DOHH2 (cell line): Measurements from ENCODE around the gene ROPN1B.

Experiments
- H3F3A ChIP-seq: fragments of 200-600 bp; sonication (generic), shearing (Covaris generic); 2 replicates; pipeline ENCODE4 v1.6.0; 2016; ENCODE audit warnings: antibody characterized with exemption, mild to moderate bottlenecking; ENCODE audit not compliant: control insufficient read depth, insufficient read depth
- H3K27ac ChIP-seq: fragments of 200-600 bp; sonication (generic); 2 replicates; pipeline ENCODE4 v1.5.1; 2014; ENCODE audit warnings: low read depth, mild to moderate bottlenecking, low read length, moderate library complexity
- H3K27me3 ChIP-seq: fragments of 200-600 bp; sonication (generic); 2 replicates; pipeline ENCODE4 v1.6.1; 2014; ENCODE audit warnings: mild to moderate bottlenecking, low read length, mixed read lengths; ENCODE audit not compliant: control insufficient read depth
- H3K36me3 ChIP-seq: fragments of 200-600 bp; sonication (generic); 2 replicates; pipeline ENCODE4 v1.6.1; 2014; ENCODE audit warnings: mild to moderate bottlenecking, low read length, moderate library complexity, mixed read lengths; ENCODE audit not compliant: control insufficient read depth
- H3K4me1 ChIP-seq: fragments of 200-600 bp; sonication (generic); 2 replicates; pipeline ENCODE4 v1.6.1; 2014; ENCODE audit warnings: mild to moderate bottlenecking, low read length, mixed read lengths; ENCODE audit not compliant: control insufficient read depth
- H3K4me2 ChIP-seq: fragments of 200-600 bp; sonication (generic); 2 replicates; pipeline ENCODE4 v1.6.0; 2014; ENCODE audit warnings: mild to moderate bottlenecking, low read length, moderate library complexity
- H3K4me3 ChIP-seq: fragments of 200-600 bp; sonication (generic); 2 replicates; pipeline ENCODE4 v1.5.1; 2014; ENCODE audit warnings: mild to moderate bottlenecking, low read length, mixed read lengths
- H3K79me2 ChIP-seq: fragments of 200-600 bp; sonication (generic); 2 replicates; pipeline ENCODE4 v1.6.1; 2014; ENCODE audit warnings: mild to moderate bottlenecking, low read length, mixed read lengths; ENCODE audit not compliant: control insufficient read depth
- H3K9me2 ChIP-seq: fragments of 200-600 bp; sonication (generic); replicated peaks from 2 replicates; pipeline ENCODE4 v1.6.1; 2014; ENCODE audit warnings: mild to moderate bottlenecking, low read length, mixed read lengths; ENCODE audit not compliant: control insufficient read depth
- H3K9me3 ChIP-seq: fragments of 200-600 bp; sonication (generic); 2 replicates; pipeline ENCODE4 v1.6.1; 2014; ENCODE audit warnings: antibody characterized with exemption, low read length, mixed read lengths; ENCODE audit not compliant: control insufficient read depth, insufficient read depth
- H4K20me1 ChIP-seq: fragments of 200-600 bp; sonication (generic); 2 replicates; pipeline ENCODE4 v1.6.0; 2014; ENCODE audit warnings: low read depth, mild to moderate bottlenecking, antibody characterized with exemption, low read length, moderate library complexity; ENCODE audit not compliant: control insufficient read depth, insufficient read depth
- CTCF ChIP-seq: fragments of 200-600 bp; sonication (generic); IDR thresholded peaks from one replicate; pipeline ENCODE4 v1.5.1; 2014; ENCODE audit warnings: antibody characterized with exemption, mild to moderate bottlenecking, low read depth, low read length; ENCODE audit not compliant: poor library complexity, severe bottlenecking
- EZH2phosphoT487 ChIP-seq: fragments of 200-600 bp; sonication (generic); IDR thresholded peaks from 2 replicates; pipeline ENCODE4 v1.6.1; 2017; ENCODE audit warnings: borderline replicate concordance, mild to moderate bottlenecking, antibody characterized with exemption, low read length, moderate library complexity, mixed read lengths

The ROPN1B gene

GRCh38 chr3:126004692-126005091, 35.7 kb downstream of the ROPN1B start:
- Histone ChIP-seq H3K36me3 (peaks cover 10% of the 10 kb centered on the region; the same call in 1 of the 2 replicates), H3K9me2 (no peaks in the 10 kb centered on the region), H3K79me2 (no peaks in the 10 kb centered on the region), H3K4me3 (no peak overlapping the region), H3F3A (no peaks in the 10 kb centered on the region), H3K9me3 (no peaks in the 10 kb centered on the region), H3K27me3 (no peaks in the 10 kb centered on the region; the same call in 1 of the 2 replicates), H3K27ac (no peak overlapping the region), H3K4me2 (no peak overlapping the region), H4K20me1 (no peaks in the 10 kb centered on the region), H3K4me1 (no peaks in the 10 kb centered on the region)
- TF ChIP-seq CTCF: no peak
- no peak for TF ChIP-seq EZH2phosphoT487

- H3K27ac ChIP-seq: no peak overlapping the region
- no peaks in the 10 kb centered on the region for H3K79me2 ChIP-seq
- H3K36me3 ChIP-seq: peaks cover 10% of the 10 kb centered on the region; the same call in 1 of the 2 replicates
- H3K9me2 ChIP-seq: no peaks in the 10 kb centered on the region
- no peak overlapping the region for H3K4me2 ChIP-seq
- TF ChIP-seq EZH2phosphoT487 (no peak), CTCF (no peak)
- H3K4me1 ChIP-seq: no peaks in the 10 kb centered on the region
- no peaks in the 10 kb centered on the region; the same call in 1 of the 2 replicates for H3K27me3 ChIP-seq
- H3F3A ChIP-seq: no peaks in the 10 kb centered on the region
- no peaks in the 10 kb centered on the region for H4K20me1 ChIP-seq
- H3K9me3 ChIP-seq: no peaks in the 10 kb centered on the region
- no peak overlapping the region for H3K4me3 ChIP-seq
Observed at GRCh38 chr3:126005951-126006350, 37.0 kb downstream of the ROPN1B start.

GRCh38 chr3:126008219-126008618, 39.2 kb downstream of the ROPN1B start:
- Histone ChIP-seq H3K9me3 (no peaks in the 10 kb centered on the region), H4K20me1 (no peaks in the 10 kb centered on the region), H3K36me3 (peaks cover 10% of the 10 kb centered on the region; the same call in 1 of the 2 replicates), H3K4me2 (no peak overlapping the region), H3K79me2 (no peaks in the 10 kb centered on the region), H3F3A (no peaks in the 10 kb centered on the region), H3K27ac (no peak overlapping the region), H3K4me1 (no peaks in the 10 kb centered on the region), H3K4me3 (no peak overlapping the region), H3K9me2 (no peaks in the 10 kb centered on the region), H3K27me3 (no peaks in the 10 kb centered on the region)
- TF ChIP-seq CTCF: no peak
- TF ChIP-seq EZH2phosphoT487: no peak

GRCh38 chr3:126009181-126009580, 40.2 kb downstream of the ROPN1B start:
- no peak overlapping the region for H3K4me2 ChIP-seq
- no peak overlapping the region for H3K27ac ChIP-seq
- no peaks in the 10 kb centered on the region for H3K9me2 ChIP-seq
- no peak overlapping the region for H3K4me3 ChIP-seq
- H4K20me1 ChIP-seq: no peaks in the 10 kb centered on the region
- TF ChIP-seq CTCF: no peak
- no peak for TF ChIP-seq EZH2phosphoT487
- no peaks in the 10 kb centered on the region for H3K4me1 ChIP-seq
- H3K79me2 ChIP-seq: no peaks in the 10 kb centered on the region
- no peaks in the 10 kb centered on the region for H3K27me3 ChIP-seq
- H3F3A ChIP-seq: no peaks in the 10 kb centered on the region
- H3K36me3 ChIP-seq: peaks cover 10% of the 10 kb centered on the region; the same call in 1 of the 2 replicates
- no peaks in the 10 kb centered on the region for H3K9me3 ChIP-seq
